Measurements from ENCODE around the gene DLG1. TPM values are rescaled to one million over a fixed set of nuclear protein-coding genes. Genes with fewer than 3 reads are reported as not detected.

DLG1 gene
- total RNA-seq, 1 experiment from 2014 or later, result 64.5 TPM

DNA sequence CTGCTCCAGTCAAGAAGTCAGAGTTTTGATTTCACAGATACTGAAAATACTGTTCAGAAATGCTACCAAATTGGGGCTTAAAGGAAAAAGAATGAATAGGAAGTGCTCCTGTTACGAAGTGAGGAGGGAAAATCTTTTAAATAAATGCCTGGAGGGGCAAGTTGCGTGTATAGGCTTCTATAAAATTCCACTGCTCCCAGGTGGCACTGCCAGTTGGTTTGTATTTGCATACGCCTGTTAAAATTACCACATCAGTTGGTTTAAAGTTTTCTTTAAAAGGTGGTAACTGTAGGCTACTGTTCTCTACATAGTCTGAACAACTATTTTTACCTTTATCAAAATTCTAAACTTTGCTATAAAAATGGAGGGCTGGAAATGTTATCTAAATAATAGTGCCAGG is 123.5 kb downstream of the DLG1 start:
- DNase-seq (ENCODE audit: low spot score), result no peak

DNA sequence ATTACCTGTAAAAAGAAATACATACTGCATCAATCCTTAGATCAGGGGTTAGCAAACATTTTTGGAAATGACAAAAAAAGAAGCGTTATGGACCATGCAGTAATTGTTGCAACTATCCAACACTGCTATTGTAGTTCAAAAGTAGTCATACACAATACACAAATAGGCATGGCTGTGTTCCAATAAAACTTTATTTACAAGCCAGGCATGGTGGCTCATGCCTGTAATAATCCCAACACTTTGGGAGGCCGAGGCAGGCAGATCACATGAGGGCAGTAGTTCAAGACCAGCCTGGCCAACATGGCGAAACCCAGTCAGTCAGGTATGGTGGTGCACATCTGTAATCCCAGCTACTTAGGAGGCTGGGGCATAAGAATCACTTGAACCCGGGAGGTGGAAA is 124.8 kb downstream of the DLG1 start:
- DNase-seq (ENCODE audit: low spot score), result no peak

DNA sequence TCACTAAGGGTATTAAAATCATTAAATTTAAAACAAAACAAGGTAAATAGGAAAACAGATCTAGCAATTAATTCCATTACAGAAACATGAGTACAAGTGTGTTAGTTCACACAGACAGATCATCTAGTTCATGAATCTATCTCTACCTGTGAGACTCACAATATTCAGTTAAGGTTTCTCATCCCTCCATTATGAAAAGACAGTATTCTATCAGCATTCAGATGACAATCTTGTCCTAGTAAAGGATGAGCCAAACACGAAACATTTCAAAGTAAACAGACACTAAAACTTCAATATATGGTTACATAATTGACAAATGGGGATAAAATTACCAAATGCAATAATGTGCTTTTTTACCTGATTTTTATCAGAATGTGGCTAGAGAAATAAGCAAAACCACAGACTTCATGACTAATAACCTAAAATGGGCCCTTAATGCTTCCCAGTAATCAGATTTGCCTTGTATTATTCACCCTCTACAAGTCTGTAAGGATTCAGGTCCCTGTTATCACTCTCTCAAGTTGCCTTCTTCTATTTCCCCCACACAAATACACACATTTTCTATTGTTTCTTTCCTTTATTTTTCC is 126.8 kb downstream of the DLG1 start:
- DNase-seq (ENCODE audit: low spot score), result no peak

DNA sequence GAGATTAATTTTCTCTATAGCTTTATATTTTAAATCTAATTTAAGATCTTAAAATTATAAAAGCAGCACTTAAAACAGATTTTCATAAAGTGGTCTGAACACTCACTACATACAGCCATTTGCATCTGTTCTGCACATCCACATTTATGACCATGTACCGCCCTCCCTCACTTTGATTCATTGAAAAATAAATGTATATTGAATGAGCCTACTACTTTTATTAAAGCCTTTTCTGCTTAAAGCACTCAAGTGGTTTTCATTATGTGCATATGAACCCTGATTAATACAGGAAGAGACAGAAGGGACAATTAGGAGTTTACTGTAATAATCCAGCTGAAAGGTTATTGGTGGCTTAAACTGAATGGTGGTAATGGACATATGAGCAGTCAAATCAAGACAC is 129.4 kb downstream of the DLG1 start:
- DNase-seq (ENCODE audit: low spot score), result no peak

DNA sequence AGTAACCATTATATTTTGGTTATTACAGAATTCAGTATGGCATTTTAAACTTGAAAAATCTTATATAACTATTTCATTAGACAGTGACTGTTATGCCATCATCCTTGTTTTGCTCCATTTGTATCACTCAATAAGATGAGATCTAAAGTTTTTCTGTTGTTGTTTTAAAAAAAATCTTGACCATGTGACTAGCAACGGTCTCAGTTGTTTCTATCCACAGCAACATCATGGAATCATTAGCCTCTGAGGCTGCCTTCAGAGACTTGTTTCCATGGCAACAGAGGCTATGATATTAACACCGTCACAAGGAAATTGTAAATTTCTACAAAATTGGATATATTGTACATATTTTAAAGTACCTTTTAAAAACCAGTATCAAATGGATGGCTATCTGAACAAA is 129.8 kb downstream of the DLG1 start:
- DNase-seq (ENCODE audit: low spot score), result no peak

DNA sequence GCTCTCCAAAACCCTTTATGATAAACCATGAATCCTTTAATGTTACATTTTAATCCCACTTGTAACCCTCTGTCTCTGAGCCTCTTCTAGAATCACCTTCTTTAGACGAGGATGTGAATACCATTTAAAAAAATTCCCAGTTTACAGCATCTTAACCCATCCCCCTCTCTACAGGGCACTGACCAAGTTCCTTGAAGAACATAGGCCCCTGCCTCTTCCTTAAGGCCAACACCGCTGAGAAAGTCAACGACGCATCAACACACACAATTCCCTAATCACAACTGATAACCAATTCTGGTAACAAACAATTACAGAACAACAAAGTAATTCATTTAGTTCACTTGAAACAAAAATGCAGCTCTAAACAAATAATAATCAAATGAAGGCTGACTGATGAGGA is 130.3 kb downstream of the DLG1 start:
- no peak for DNase-seq (ENCODE audit: low spot score)

DNA sequence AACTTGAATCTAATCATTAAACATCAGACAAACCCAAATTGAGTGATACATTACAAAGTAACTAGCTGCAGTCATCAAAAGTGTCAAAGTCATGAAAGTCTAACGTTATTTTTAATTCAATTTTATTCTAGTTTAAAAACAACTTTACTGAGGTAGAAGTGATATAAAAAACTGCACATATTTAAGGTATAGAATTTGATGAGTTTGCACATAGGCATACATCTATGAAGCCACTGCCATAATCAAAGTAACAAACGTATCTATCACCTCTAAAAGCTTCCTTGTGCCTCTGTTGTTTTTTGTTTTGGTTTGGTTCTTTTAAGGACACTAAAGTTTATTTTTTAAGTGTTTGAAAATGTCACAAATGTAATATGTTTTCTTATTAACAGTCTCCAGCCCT is 130.9 kb downstream of the DLG1 start:
- no peak for DNase-seq (ENCODE audit: low spot score)

DNA sequence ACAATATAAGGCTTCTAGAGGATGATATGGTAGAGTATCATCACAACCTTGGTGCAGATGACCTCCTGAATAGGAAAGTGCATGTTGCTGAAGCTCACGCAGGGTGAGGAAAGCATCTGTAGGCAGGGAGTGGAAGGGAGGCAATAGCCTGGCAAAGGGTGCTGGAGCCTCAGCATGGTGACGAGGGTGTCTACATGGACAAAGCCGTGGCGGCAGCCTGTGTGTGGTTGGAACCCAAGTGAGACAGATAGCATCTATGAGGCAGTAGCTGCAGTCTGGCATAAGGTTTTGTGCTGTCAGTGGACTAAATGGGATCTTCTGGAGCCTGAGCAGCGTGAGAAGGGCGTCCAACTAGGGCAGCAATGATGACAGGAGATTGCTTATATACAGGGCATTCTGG is 132.5 kb downstream of the DLG1 start:
- no peak for DNase-seq (ENCODE audit: low spot score)

DNA sequence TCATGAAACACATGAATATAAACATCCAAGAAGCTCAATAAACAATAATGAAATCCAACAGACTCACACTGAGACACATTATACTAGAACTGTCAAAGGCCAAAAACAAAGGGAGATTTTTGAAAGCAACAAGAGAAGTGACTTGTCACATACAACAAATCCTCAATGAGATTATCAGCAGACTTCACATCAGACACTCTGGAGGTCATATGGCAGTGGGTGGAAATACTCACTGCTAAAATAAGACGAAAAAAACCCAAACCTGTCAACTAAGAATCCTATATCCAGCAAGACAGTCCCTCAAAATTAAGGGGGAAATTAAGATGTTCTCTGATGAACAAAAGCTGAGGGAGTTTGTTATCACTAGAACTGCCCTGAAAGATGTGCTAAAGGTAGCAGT is 143.4 kb downstream of the DLG1 start:
- DNase-seq (ENCODE audit: low spot score), result no peak

DNA sequence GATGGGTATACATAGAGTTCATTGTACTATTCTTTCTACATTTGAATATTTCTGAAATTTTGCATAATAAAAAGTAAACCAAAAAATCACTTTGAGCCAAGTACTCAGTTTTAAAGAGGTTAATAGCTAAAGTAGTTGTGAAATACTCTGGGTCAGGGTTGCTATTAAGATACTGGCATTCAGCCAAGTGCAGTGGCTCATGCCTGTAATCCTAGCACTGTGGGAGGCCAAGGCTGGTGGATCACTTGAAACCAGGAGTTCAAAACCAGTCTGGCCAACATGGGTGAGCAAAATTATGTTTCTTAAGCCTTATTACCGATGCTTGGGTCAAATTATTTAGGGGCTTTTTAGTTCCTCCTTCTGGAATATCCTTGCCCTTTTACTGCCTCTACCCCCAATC is 146.8 kb downstream of the DLG1 start:
- peak; percentile 74 for DNase-seq (ENCODE audit: low spot score)

DNA sequence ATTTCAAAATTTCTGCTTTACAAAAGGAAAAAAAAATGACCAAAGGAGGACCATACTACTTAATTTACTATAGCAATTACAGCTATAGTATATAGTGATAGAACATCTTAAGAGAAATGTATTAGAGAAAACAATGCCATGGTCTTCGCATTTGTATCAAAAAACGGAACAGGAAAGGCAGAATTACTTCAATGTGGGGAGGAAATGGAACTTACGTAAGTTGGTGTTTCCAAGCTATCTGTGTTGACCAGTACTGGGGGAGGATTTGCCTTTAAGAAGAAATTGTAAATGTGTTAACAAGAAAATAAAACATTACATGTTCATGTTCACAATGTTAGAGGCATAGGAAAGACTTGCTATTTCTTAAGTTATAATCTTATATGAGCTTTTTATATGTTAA is 148.9 kb downstream of the DLG1 start:
- no peak for DNase-seq (ENCODE audit: low spot score)

DNA sequence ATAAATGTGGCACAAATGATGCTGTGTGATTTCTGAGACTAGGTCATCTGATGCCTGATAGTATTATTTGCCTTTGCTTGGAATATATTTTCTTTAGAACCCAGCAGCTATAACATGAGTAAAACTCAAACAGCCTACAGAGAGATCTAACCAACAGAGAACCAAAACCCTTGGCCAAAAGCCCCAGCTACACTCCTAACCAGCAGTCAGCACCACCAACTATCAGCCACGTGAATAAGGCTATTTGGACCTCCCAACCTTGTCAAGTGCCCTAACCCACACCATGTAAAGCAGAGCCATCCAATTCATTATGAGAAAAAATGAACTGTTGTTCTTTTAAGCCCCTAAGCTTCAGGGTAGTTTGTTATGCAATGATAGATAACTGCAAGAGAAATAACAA is 154.2 kb downstream of the DLG1 start:
- no peak for DNase-seq (ENCODE audit: low spot score)

DNA sequence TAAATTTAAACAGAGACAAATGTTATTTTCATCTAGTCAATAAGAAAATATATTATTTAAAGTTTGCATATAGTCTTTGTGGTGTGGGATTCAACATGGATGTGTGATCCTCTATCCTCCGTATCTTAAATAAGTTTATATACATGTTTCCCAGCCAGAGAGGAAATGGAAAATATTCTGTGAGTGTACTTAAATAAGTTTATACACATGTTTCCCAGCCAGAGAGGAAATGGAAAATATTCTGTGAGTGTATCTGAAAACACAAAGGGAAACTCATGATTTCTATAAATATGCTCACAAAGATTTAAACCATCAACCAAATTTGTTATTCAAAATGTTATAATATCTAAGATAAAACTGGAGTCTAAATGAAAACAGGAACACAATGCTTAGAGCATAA is 158.8 kb downstream of the DLG1 start:
- DNase-seq (ENCODE audit: low spot score), result no peak

DNA sequence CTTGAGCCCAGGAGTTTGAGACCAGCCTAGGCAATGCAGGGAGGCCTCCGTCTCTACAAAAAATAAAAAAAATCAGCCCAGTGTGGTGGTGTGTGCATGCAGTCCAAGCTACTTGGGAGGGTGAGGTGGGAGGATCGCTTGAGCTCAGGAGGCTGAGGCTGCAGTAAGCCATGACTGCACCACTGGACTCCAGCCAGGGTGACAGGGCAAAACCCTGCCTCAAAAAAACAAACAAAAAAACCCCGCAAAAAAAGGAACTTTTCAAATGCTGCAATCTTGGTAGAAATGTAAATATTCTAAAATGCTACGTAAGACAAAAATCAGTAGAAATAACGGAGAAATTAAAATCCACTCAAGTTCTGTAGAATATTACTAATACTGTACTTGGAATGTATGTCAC is 160.7 kb downstream of the DLG1 start:
- peak; percentile 18 for DNase-seq (ENCODE audit: low spot score)

DNA sequence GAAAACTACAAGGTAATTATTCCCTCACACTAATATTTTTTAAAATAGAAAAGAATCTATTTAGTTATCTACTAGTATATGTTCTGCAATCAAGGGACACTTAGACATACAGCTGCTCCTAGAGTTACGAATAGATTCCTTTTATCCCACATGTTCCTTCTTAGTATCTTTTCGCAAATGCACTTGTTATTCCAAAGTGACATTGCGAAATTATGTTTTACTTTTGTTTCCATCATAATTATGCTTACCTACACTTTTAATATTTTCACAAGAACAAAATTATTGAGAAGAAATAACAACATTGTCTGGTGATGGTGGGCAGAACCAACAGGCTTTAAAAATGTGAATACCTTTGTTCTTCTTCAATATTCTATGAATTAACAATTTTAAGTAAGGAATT is 161.7 kb downstream of the DLG1 start:
- no peak for DNase-seq (ENCODE audit: low spot score)

DNA sequence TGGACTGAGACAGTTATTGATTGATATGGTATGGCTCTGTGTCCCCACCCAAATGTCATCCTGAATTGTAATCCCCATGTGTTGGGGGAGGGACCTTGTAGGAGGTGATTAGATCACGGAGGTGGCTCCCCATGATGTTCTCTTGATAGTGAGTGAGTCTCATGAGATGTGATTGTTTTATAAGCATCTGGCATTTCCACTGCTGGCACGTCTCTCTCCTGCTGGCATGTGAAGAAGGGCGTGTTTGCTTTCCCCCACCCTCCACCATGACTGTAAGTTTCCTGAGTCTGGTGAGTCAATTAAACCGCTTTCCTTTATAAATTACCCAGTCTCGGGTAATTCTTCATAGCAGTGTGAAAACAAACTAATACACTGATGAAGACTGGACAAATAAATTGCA is 163.2 kb downstream of the DLG1 start:
- no peak for DNase-seq (ENCODE audit: low spot score)

DNA sequence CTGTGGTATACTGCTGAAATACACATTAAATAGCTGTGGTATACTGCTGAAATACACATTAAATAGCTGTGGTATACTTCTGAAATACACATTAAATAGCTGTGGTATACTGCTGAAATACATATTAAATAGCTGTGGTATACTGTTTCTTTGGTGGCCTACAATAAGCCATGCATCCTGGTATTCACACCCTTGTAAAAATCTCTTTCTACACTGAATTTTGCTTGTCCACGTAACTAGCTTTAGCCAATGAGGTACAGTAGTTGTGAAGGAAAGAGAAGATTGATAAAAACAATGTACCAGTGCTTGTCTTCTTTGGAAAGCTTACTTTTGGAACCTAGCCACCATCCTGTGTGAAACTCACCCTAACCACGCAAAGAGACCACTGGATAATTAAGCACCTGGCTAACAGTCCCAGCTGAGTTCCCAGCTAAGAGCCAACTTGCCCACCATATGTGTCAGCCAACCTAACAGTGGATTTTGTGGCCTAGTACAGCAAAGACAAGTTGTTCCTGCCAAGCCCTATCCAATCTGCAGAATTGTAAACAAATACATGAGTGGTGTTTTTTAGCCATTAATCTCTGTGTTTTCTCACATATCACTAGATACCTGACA is 165.4 kb downstream of the DLG1 start:
- DNase-seq (ENCODE audit: low spot score), result peak; percentile 25

DNA sequence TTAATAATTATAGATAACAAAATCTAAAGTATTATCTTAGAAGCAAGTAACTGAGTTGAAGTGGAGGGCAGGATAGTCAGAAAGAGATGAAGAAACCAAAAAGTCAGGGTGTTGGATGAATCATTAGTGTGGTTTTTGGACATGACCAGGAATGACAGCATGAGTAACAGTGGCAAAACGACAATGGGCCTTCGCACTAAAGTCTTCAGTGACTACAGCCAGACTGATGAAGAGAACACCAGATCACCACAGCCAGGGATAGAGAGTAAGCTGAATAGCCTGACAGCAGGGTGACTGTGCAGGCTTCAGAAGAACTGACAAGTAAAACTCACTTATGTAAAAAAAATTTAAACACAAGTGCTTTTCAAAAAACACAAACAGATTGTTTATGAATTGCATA is 172.8 kb downstream of the DLG1 start:
- DNase-seq (ENCODE audit: low spot score), result no peak

DNA sequence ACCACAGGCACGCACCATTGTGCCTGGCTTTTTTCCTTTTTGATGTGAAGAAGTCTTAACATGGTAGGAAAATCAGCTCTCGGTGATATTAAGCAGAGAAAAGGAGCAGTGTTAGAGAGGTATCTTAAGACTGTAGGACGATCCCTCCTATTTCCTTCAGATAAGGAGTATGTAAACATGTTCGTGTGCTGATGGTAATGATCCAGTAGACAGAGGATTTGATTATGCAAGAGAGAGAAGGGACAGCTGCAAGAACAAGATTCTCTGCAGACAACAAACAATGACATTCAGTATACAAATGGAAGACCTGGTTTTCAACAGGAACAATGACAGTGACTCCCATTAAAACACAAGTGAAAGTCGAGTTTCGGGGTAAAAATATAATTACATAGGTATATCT is 173.7 kb downstream of the DLG1 start:
- DNase-seq (ENCODE audit: low spot score), result no peak

DNA sequence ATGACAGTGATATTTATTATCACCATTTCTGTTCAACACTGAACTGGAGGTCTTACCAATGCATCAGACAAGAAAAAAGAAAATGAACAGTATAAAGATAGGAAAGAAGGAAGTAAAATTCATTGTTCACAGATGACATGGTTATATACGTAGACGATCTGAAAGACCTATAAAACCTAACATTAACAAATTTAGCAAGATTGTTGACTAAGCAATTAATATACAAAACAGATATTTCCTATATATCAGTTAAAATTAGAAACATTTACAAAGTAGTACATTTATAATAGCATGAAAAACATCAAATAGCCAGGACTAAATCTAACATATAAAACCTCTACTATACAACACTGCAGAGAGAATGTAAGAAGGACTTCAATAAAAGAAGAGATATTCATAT is 176.0 kb downstream of the DLG1 start:
- no peak for DNase-seq (ENCODE audit: low spot score)

DNA sequence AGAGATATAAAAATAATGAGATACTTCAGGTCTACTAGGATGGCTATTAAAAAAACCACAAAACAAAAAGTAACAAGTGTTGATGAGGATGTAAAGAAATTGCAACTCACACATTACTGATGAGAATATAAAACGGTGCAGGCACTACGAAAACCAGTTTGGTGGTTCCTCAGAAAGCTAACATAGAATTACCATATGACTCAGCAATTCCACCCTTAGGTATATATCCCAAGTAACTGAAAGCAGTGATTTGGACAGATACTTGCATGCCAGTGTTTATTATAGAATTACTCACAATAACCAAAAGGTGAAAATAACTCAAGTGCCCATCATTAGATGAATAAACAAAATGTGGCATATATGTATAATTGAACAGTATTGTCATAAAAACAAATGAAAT is 181.3 kb downstream of the DLG1 start:
- DNase-seq (ENCODE audit: low spot score), result peak; percentile 65

DNA sequence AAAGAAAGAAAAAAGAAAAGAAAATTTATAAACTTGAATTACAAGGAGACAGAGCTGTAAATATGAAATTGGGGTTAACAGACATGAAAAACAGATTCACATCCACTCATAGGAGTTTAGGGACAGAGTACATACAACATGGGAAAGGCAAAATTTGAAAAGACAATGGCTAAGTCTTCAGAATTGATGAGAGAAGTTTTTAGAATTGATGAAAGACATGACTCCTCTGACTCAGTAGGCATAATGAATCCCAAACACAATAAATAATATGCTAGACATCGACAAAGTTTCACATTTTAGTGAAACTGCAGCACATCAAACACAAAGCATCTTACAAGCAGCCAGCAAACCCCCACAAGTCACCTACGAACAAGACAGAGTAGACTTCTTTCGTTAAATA is 184.4 kb downstream of the DLG1 start:
- no peak for DNase-seq (ENCODE audit: low spot score)

DNA sequence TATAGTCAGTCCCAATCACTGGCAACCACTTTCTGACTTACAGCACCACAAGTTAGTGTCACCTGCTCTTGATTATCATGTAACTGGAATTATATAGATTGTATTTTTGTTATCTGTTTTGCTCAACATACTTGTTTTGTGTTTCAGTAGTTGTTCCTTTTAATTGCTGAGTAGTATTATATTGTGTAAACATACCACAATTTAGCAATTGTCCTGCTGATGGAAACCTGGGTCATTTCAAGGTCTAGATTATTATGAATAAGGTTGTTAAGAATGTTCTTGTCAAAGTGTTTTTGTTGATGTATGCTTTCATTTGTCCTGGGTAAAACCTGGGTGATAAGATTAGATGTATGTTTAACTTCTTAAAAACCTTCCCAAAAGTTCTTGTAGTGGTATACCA is 186.7 kb downstream of the DLG1 start:
- no peak for DNase-seq (ENCODE audit: low spot score)

DNA sequence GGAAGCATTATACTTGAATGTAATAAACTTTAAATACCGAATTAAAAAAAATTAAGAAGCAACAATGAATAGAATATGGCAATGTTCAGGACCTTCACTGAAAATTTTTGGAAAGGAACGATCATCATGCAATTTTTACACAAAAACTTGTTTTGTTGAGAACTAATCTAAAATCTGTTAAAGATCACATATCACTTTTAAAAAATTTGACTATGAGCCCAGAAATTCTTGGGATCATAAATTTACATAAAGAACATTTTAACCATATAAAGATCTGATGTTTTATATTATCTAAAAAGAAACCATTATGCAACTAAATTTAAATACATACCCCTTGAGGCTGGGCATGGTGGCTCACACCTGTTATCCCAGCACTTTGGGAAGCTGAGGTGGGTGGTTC is 192.6 kb downstream of the DLG1 start:
- no peak for DNase-seq (ENCODE audit: low spot score)

All from H4 (cell line).